ENCODE data around the gene CRYBA2. TPM values are rescaled to one million over a fixed set of nuclear protein-coding genes. Genes with fewer than 3 reads are reported as not detected.

CRYBA2 gene
- total and polyA plus RNA-seq, 2 experiments from 2014 or later: not detected

- no peaks in the 10 kb centered on the region for H3K36me3 ChIP-seq
- no peaks in the 10 kb centered on the region for H3K9me3 ChIP-seq (ENCODE audit: low read depth)
- H3K27ac ChIP-seq: no peak overlapping the region
- no peak for DNase-seq (ENCODE audit: low read depth in 1 of 2, low spot score in 1 of 2)
- no peak for TF ChIP-seq CTCF (IDR thresholded peaks at IDR 0.05; ENCODE audit: low read depth, low read length)
- H3K4me3 ChIP-seq: no peak overlapping the region
- no peaks in the 10 kb centered on the region for H3K4me1 ChIP-seq (ENCODE audit: low read depth)
- H3K27me3 ChIP-seq: peaks cover 54% of the 10 kb centered on the region
Measured at GRCh38 chr2:219018286-219018685, 25.1 kb upstream of the CRYBA2 start.

GRCh38 chr2:219017201-219017931, 24.1 kb upstream of the CRYBA2 start:
- DNase-seq (ENCODE audit: low read depth in 1 of 2, low spot score in 1 of 2): no peak
- Histone ChIP-seq H3K27ac (no peak overlapping the region), H3K36me3 (no peaks in the 10 kb centered on the region), H3K4me3 (no peak overlapping the region), H3K4me1 (ENCODE audit: low read depth) (no peaks in the 10 kb centered on the region), H3K9me3 (ENCODE audit: low read depth) (no peaks in the 10 kb centered on the region), H3K27me3 (peaks cover 63% of the 10 kb centered on the region)
- no peak for TF ChIP-seq CTCF (IDR thresholded peaks at IDR 0.05; ENCODE audit: low read depth, low read length)

DNA sequence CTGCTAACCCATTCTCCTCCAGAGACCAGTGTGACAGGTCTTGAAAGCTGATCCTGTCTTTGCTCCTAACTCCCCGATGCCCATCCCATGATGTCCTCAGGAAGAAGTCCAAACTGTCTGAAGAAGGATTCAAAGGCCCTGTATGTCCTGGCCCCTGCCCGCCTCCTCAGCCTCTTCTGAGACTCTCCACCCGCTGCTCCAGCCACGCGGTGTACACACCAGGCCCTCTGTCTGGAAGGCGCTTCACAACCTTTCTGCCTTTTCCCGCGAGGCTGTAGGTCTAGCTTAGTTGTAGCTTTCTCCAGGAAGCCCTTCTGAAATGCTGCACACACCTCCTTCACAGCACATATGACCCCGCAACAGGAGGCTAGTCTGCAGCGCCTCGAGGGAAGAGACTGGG, 23.5 kb upstream of the CRYBA2 start:
- no peak overlapping the region for H3K27ac ChIP-seq
- DNase-seq (ENCODE audit: low read depth in 1 of 2, low spot score in 1 of 2): no peak
- H3K9me3 ChIP-seq (ENCODE audit: low read depth): no peaks in the 10 kb centered on the region
- no peak for TF ChIP-seq CTCF (IDR thresholded peaks at IDR 0.05; ENCODE audit: low read depth, low read length)
- no peaks in the 10 kb centered on the region for H3K4me1 ChIP-seq (ENCODE audit: low read depth)
- no peaks in the 10 kb centered on the region for H3K36me3 ChIP-seq
- H3K27me3 ChIP-seq: peaks cover 68% of the 10 kb centered on the region
- no peak overlapping the region for H3K4me3 ChIP-seq

- peaks cover 88% of the 10 kb centered on the region for H3K27me3 ChIP-seq
- H3K27ac ChIP-seq: no peak overlapping the region
- TF ChIP-seq CTCF (IDR thresholded peaks at IDR 0.05; ENCODE audit: low read depth, low read length): no peak
- no peak overlapping the region for H3K4me3 ChIP-seq
- H3K4me1 ChIP-seq (ENCODE audit: low read depth): no peaks in the 10 kb centered on the region
- H3K9me3 ChIP-seq (ENCODE audit: low read depth): no peaks in the 10 kb centered on the region
- H3K36me3 ChIP-seq: no peaks in the 10 kb centered on the region
- no peak for DNase-seq (ENCODE audit: low read depth in 1 of 2, low spot score in 1 of 2)
Measured at GRCh38 chr2:219010873-219011272, 17.7 kb upstream of the CRYBA2 start.

GRCh38 chr2:219010162-219010756, 17.0 kb upstream of the CRYBA2 start:
- H3K9me3 ChIP-seq (ENCODE audit: low read depth): no peaks in the 10 kb centered on the region
- no peaks in the 10 kb centered on the region for H3K4me1 ChIP-seq (ENCODE audit: low read depth)
- H3K27ac ChIP-seq: no peak overlapping the region
- peak in 1 of 2 donors; percentile 40 for DNase-seq (ENCODE audit: low read depth in 1 of 2, low spot score in 1 of 2)
- no peaks in the 10 kb centered on the region for H3K36me3 ChIP-seq
- H3K27me3 ChIP-seq: peaks cover 88% of the 10 kb centered on the region
- TF ChIP-seq CTCF (IDR thresholded peaks at IDR 0.05; ENCODE audit: low read depth, low read length): peak; percentile 22
- no peak overlapping the region for H3K4me3 ChIP-seq

All from cardiac muscle cell (in vitro differentiated cells and primary cell).